Neural cell (in vitro differentiated cells): ENCODE data around the gene LGALS3.

Source experiments
- EZH2 ChIP-seq: fragments of 200-600, 300-800 bp; shearing (Covaris generic), sonication (generic); IDR thresholded peaks from 2 replicates; pipeline ENCODE4 v1.6.1; 2014; ENCODE audit warnings: antibody characterized with exemption, low read length, borderline replicate concordance, mild to moderate bottlenecking; ENCODE audit not compliant: insufficient read depth, poor library complexity, severe bottlenecking
- MXI1 ChIP-seq: fragments of 450-650 bp; conservative IDR thresholded peaks from 2 replicates; pipeline ENCODE4 v1.6.1; 2014; ENCODE audit warnings: antibody characterized with exemption, mild to moderate bottlenecking; ENCODE audit not compliant: poor library complexity, severe bottlenecking
- TAF1 ChIP-seq: IDR thresholded peaks from 2 replicates; pipeline ENCODE4 v1.6.1; 2012; ENCODE audit warnings: low read depth
- TF ChIP-seq, protein P1 (sequence below): fragments of 450-650 bp; IDR thresholded peaks from 2 replicates; pipeline ENCODE4 v1.5.1; 2014; ENCODE audit warnings: antibody characterized with exemption, mild to moderate bottlenecking, moderate library complexity; ENCODE audit not compliant: poor library complexity, severe bottlenecking
- TF ChIP-seq, protein P2 (sequence below): IDR thresholded peaks from 2 replicates; pipeline ENCODE4 v1.6.1; 2012; ENCODE audit warnings: borderline replicate concordance

DNA sequence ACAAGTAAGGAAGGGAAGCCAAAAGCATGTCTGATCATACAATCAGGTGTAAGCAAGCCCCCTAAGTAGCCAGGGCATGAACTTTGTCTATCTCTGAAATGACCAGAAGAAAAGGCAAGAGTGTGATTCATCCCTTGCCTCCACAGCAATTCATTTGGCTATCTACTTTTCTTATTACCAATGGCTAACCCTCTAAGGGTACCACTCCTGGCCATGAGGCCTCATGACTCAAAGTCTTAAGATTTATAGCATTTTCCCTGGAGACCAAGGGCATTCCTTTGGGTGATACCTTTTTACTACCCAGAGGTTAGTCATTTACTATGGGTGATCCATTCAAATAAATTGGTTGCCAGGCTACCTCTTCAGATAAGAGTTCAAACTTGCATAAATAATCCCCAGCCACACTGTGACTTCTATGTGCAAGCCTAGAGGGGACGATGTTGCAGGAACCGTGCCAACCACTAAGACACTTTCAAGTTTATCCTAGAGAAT, 1.5 kb upstream of the LGALS3 start:
- TF ChIP-seq, protein P1, sequence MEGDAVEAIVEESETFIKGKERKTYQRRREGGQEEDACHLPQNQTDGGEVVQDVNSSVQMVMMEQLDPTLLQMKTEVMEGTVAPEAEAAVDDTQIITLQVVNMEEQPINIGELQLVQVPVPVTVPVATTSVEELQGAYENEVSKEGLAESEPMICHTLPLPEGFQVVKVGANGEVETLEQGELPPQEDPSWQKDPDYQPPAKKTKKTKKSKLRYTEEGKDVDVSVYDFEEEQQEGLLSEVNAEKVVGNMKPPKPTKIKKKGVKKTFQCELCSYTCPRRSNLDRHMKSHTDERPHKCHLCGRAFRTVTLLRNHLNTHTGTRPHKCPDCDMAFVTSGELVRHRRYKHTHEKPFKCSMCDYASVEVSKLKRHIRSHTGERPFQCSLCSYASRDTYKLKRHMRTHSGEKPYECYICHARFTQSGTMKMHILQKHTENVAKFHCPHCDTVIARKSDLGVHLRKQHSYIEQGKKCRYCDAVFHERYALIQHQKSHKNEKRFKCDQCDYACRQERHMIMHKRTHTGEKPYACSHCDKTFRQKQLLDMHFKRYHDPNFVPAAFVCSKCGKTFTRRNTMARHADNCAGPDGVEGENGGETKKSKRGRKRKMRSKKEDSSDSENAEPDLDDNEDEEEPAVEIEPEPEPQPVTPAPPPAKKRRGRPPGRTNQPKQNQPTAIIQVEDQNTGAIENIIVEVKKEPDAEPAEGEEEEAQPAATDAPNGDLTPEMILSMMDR, result no peak
- no peak for TF ChIP-seq EZH2
- TF ChIP-seq MXI1, result no peak
- TF ChIP-seq, protein P2, sequence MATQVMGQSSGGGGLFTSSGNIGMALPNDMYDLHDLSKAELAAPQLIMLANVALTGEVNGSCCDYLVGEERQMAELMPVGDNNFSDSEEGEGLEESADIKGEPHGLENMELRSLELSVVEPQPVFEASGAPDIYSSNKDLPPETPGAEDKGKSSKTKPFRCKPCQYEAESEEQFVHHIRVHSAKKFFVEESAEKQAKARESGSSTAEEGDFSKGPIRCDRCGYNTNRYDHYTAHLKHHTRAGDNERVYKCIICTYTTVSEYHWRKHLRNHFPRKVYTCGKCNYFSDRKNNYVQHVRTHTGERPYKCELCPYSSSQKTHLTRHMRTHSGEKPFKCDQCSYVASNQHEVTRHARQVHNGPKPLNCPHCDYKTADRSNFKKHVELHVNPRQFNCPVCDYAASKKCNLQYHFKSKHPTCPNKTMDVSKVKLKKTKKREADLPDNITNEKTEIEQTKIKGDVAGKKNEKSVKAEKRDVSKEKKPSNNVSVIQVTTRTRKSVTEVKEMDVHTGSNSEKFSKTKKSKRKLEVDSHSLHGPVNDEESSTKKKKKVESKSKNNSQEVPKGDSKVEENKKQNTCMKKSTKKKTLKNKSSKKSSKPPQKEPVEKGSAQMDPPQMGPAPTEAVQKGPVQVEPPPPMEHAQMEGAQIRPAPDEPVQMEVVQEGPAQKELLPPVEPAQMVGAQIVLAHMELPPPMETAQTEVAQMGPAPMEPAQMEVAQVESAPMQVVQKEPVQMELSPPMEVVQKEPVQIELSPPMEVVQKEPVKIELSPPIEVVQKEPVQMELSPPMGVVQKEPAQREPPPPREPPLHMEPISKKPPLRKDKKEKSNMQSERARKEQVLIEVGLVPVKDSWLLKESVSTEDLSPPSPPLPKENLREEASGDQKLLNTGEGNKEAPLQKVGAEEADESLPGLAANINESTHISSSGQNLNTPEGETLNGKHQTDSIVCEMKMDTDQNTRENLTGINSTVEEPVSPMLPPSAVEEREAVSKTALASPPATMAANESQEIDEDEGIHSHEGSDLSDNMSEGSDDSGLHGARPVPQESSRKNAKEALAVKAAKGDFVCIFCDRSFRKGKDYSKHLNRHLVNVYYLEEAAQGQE, result no peak
- TF ChIP-seq TAF1, result no peak
